Fibroblast of skin of scalp (primary cell): ENCODE measurements around the gene COL9A2.

Experiments
- DNase-seq: peaks from one replicate; pipeline ENCODE4 v3.0.0-alpha.2; 2013

The COL9A2 gene

GRCh38 chr1:40256401-40257084 lies 60.5 kb downstream of the COL9A2 start:
- DNase-seq, result no peak

DNA sequence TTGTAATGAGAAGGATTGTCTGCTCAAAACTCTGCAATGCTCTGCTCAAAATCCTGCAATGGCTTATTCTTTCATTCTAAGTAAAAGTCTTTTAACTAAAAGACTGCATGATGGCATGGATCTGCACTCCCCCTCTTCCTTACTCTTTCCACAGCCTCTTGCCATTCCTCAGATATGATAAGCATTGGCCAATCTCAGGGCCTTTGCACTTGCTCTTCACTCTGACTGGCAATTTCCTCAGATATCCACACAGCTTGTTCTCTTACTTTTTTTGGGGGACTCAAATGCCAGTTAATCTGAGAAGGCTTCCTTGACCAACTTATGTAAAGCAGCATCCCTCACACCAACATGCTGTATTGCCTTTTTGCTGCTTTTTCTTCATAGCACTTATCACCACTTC lies 61.9 kb downstream of the COL9A2 start:
- no peak for DNase-seq

GRCh38 chr1:40252601-40253000 lies 64.5 kb downstream of the COL9A2 start:
- peak; percentile 14 for DNase-seq

GRCh38 chr1:40251456-40251855 lies 65.6 kb downstream of the COL9A2 start:
- DNase-seq, result no peak
